NT2/D1 (cell line): ENCODE measurements around the gene SPIRE1.

ENCODE experiments used
- DNase-seq: peaks from one replicate; pipeline ENCODE4 v3.0.0-alpha.2; 2011; ENCODE audit warnings: low read depth, low spot score
- H3K27me3 ChIP-seq: 2 replicates; pipeline ENCODE4 v1.6.0; 2011; ENCODE audit warnings: mild to moderate bottlenecking; ENCODE audit not compliant: insufficient read length, insufficient read depth
- H3K36me3 ChIP-seq: 2 replicates; pipeline ENCODE4 v1.6.1; 2011; ENCODE audit warnings: mild to moderate bottlenecking, low read length, mixed read lengths; ENCODE audit not compliant: insufficient read depth, insufficient read length
- H3K4me1 ChIP-seq: 2 replicates; pipeline ENCODE4 v1.5.1; 2011; ENCODE audit not compliant: insufficient read depth, insufficient read length
- H3K4me3 ChIP-seq: 2 replicates; pipeline ENCODE4 v1.5.1; 2011; ENCODE audit warnings: low read depth; ENCODE audit not compliant: insufficient read length
- H3K9ac ChIP-seq: 2 replicates; pipeline ENCODE4 v1.6.0; 2011; ENCODE audit warnings: low read depth; ENCODE audit not compliant: insufficient read length
- H3K9me3 ChIP-seq: 2 replicates; pipeline ENCODE4 v1.5.1; 2011; ENCODE audit warnings: mild to moderate bottlenecking, low read length; ENCODE audit not compliant: insufficient read depth
- SUZ12 ChIP-seq: IDR thresholded peaks from 2 replicates; pipeline ENCODE4 v1.6.1; 2011; ENCODE audit not compliant: insufficient read length, insufficient read depth; ENCODE audit errors: extremely low read depth
- YY1 ChIP-seq: IDR thresholded peaks from 2 replicates; pipeline ENCODE4 v1.6.1; 2011; ENCODE audit not compliant: insufficient read length, insufficient read depth
- ZNF274 ChIP-seq: IDR thresholded peaks from 2 replicates; pipeline ENCODE4 v1.6.1; 2011; ENCODE audit warnings: mild to moderate bottlenecking, low read depth, low read length

SPIRE1 gene

GRCh38 chr18:12518832-12519531 lies 138.9 kb downstream of the SPIRE1 start:
- Histone ChIP-seq H3K9ac (no peak overlapping the region), H3K9me3 (no peaks in the 10 kb centered on the region), H3K36me3 (no peaks in the 10 kb centered on the region), H3K4me1 (no peaks in the 10 kb centered on the region), H3K27me3 (no peaks in the 10 kb centered on the region), H3K4me3 (no peak overlapping the region)
- TF ChIP-seq SUZ12, result no peak
- no peak for TF ChIP-seq YY1
- TF ChIP-seq ZNF274, result no peak
- DNase-seq, result no peak

- DNase-seq, result no peak
- H3K4me1 ChIP-seq, result no peaks in the 10 kb centered on the region
- no peaks in the 10 kb centered on the region for H3K36me3 ChIP-seq
- H3K4me3 ChIP-seq, result no peak overlapping the region
- no peak overlapping the region for H3K9ac ChIP-seq
- TF ChIP-seq ZNF274 (no peak), YY1 (no peak), SUZ12 (no peak)
- H3K27me3 ChIP-seq, result no peaks in the 10 kb centered on the region
- H3K9me3 ChIP-seq, result no peaks in the 10 kb centered on the region
Observed at GRCh38 chr18:12518326-12518725, 139.6 kb downstream of the SPIRE1 start.

GRCh38 chr18:12517142-12517825 lies 140.6 kb downstream of the SPIRE1 start:
- DNase-seq, result no peak
- TF ChIP-seq SUZ12, result no peak
- no peak for TF ChIP-seq ZNF274
- TF ChIP-seq YY1, result no peak
- Histone ChIP-seq H3K9ac (no peak overlapping the region), H3K36me3 (no peaks in the 10 kb centered on the region), H3K4me1 (no peaks in the 10 kb centered on the region), H3K4me3 (no peak overlapping the region), H3K27me3 (no peaks in the 10 kb centered on the region), H3K9me3 (no peaks in the 10 kb centered on the region)

- Histone ChIP-seq H3K4me1 (no peaks in the 10 kb centered on the region), H3K9ac (no peak overlapping the region), H3K36me3 (no peaks in the 10 kb centered on the region), H3K4me3 (no peak overlapping the region), H3K9me3 (no peaks in the 10 kb centered on the region), H3K27me3 (no peaks in the 10 kb centered on the region)
- TF ChIP-seq SUZ12 (no peak), YY1 (no peak), ZNF274 (no peak)
- no peak for DNase-seq
Observed at GRCh38 chr18:12516049-12516630, 141.8 kb downstream of the SPIRE1 start.

GRCh38 chr18:12515550-12515949 lies 142.4 kb downstream of the SPIRE1 start:
- DNase-seq, result no peak
- no peak overlapping the region for H3K9ac ChIP-seq

GRCh38 chr18:12507007-12507406 lies 150.9 kb downstream of the SPIRE1 start:
- H3K4me3 ChIP-seq, result no peak overlapping the region
- no peaks in the 10 kb centered on the region; the same call in 1 of the 2 replicates for H3K9me3 ChIP-seq
- TF ChIP-seq YY1, result no peak
- no peak for TF ChIP-seq ZNF274
- no peak for TF ChIP-seq SUZ12
- DNase-seq, result no peak
- H3K36me3 ChIP-seq, result peaks cover 3% of the 10 kb centered on the region
- no peaks in the 10 kb centered on the region for H3K4me1 ChIP-seq
- H3K27me3 ChIP-seq, result no peaks in the 10 kb centered on the region
- no peak overlapping the region for H3K9ac ChIP-seq

More at GRCh38 chr18:12515550-12515949, 142.4 kb downstream of the SPIRE1 start:
- no peak for TF ChIP-seq SUZ12
- no peak for TF ChIP-seq YY1
- TF ChIP-seq ZNF274, result no peak
- H3K4me1 ChIP-seq, result no peaks in the 10 kb centered on the region
- no peaks in the 10 kb centered on the region; the same call in 1 of the 2 replicates for H3K9me3 ChIP-seq
- no peaks in the 10 kb centered on the region for H3K36me3 ChIP-seq
- no peaks in the 10 kb centered on the region for H3K27me3 ChIP-seq
- H3K4me3 ChIP-seq, result no peak overlapping the region

- Histone ChIP-seq H3K9me3 (no peaks in the 10 kb centered on the region), H3K36me3 (peaks cover 3% of the 10 kb centered on the region), H3K27me3 (no peaks in the 10 kb centered on the region), H3K4me3 (no peak overlapping the region), H3K4me1 (no peaks in the 10 kb centered on the region), H3K9ac (no peak overlapping the region)
- DNase-seq, result no peak
- TF ChIP-seq ZNF274 (no peak), YY1 (no peak), SUZ12 (no peak)
Observed at GRCh38 chr18:12500986-12501385, 156.9 kb downstream of the SPIRE1 start.
